ENCODE data around the gene PIP4K2A. TPM values are rescaled to one million over a fixed set of nuclear protein-coding genes. Genes with fewer than 3 reads are reported as not detected.

PIP4K2A gene
- total RNA-seq, 6 experiments from 2014 or later: 8.1 to 27.6 (median 12.0) TPM

GRCh38 chr10:22617516-22617915 lies 96.9 kb downstream of the PIP4K2A start:
- ATAC-seq (no peak), DNase-seq (no peak)
- TF ChIP-seq CTCF (IDR thresholded peaks at IDR 0.05): peak in 1 of 4 donors; percentile 4
- TF ChIP-seq POLR2A (IDR thresholded peaks at IDR 0.05): no peak
- H3K36me3 ChIP-seq: no peaks in the 10 kb centered on the region
- H3K27me3 ChIP-seq: no peaks in the 10 kb centered on the region
- no peak overlapping the region for H3K4me3 ChIP-seq
- WGBS (ENCODE audit: insufficient coverage, low coverage, low lambda C conversion rate, missing lambda C conversion rate): 52% methylated on average over 3 of the region's 3 CpGs
- peaks cover 0 to 12% (median 0%) of the 10 kb centered on the region in 4 donors for H3K4me1 ChIP-seq
- H3K9me3 ChIP-seq: no peaks in the 10 kb centered on the region
- peak overlapping the region in 1 of 3 donors; percentile 19 for H3K27ac ChIP-seq
- intact Hi-C loops (cut with DNase I): no loop called here

- 27% methylated on average over 1 of the region's 3 CpGs for WGBS (ENCODE audit: insufficient coverage, low coverage, low lambda C conversion rate, missing lambda C conversion rate)
Measured at GRCh38 chr10:22617051-22617450, 97.3 kb downstream of the PIP4K2A start.

GRCh38 chr10:22615819-22616499 lies 98.4 kb downstream of the PIP4K2A start:
- no peak for TF ChIP-seq CTCF (IDR thresholded peaks at IDR 0.05)
- no peak for TF ChIP-seq POLR2A (IDR thresholded peaks at IDR 0.05)
- H3K27ac ChIP-seq: peak overlapping the region in 2 of 3 donors; percentile 17 to 38
- peaks cover 0 to 12% (median 0%) of the 10 kb centered on the region in 4 donors for H3K4me1 ChIP-seq
- DNase-seq (peak in 2 of 3 donors; percentile 37 to 68), ATAC-seq (peak; percentile 45 to 69 (median 57))
- intact Hi-C loops (cut with DNase I): no loop called here
- no peaks in the 10 kb centered on the region for H3K9me3 ChIP-seq
- 23% methylated on average over 7 of the region's 11 CpGs for WGBS (ENCODE audit: insufficient coverage, low coverage, low lambda C conversion rate, missing lambda C conversion rate)
- H3K27me3 ChIP-seq: no peaks in the 10 kb centered on the region
- no peaks in the 10 kb centered on the region for H3K36me3 ChIP-seq
- no peak overlapping the region for H3K4me3 ChIP-seq

More at GRCh38 chr10:22617051-22617450, 97.3 kb downstream of the PIP4K2A start:
- H3K4me3 ChIP-seq: no peak overlapping the region
- intact Hi-C loops (cut with DNase I): no loop called here
- no peaks in the 10 kb centered on the region for H3K36me3 ChIP-seq
- DNase-seq (no peak), ATAC-seq (no peak)
- no peaks in the 10 kb centered on the region for H3K9me3 ChIP-seq
- no peaks in the 10 kb centered on the region for H3K27me3 ChIP-seq
- H3K4me1 ChIP-seq: peaks cover 0 to 12% (median 0%) of the 10 kb centered on the region in 4 donors
- TF ChIP-seq CTCF (IDR thresholded peaks at IDR 0.05): no peak
- H3K27ac ChIP-seq: no peak overlapping the region

GRCh38 chr10:22615101-22615500 lies 99.3 kb downstream of the PIP4K2A start:
- WGBS (ENCODE audit: insufficient coverage, low coverage, low lambda C conversion rate, missing lambda C conversion rate): 83% methylated on average over 2 of the region's 2 CpGs
- no peaks in the 10 kb centered on the region for H3K9me3 ChIP-seq
- H3K27ac ChIP-seq: no peak overlapping the region
- no peak for ATAC-seq
- intact Hi-C loops (cut with DNase I): no loop called here
- H3K36me3 ChIP-seq: no peaks in the 10 kb centered on the region
- H3K4me3 ChIP-seq: no peak overlapping the region
- H3K4me1 ChIP-seq: peaks cover 0 to 17% (median 0%) of the 10 kb centered on the region in 4 donors
- no peak for DNase-seq
- TF ChIP-seq POLR2A (IDR thresholded peaks at IDR 0.05) (no peak), CTCF (IDR thresholded peaks at IDR 0.05) (no peak)
- no peaks in the 10 kb centered on the region for H3K27me3 ChIP-seq
